Measurements from ENCODE around the gene SLC25A45.
A peak's percentile ranks its signal among the peaks of the same experiment; 100 is the strongest.
"Not testable (repeated sequence)": the region's sequence is repeated elsewhere in the genome, so short reads cannot be mapped to it uniquely, and the experiment has no call there.

Gene SLC25A45

GRCh38 chr11:65420979-65421793 is 38.7 kb upstream of the SLC25A45 start:
- peak; percentile 81 for DNase-seq

DNA sequence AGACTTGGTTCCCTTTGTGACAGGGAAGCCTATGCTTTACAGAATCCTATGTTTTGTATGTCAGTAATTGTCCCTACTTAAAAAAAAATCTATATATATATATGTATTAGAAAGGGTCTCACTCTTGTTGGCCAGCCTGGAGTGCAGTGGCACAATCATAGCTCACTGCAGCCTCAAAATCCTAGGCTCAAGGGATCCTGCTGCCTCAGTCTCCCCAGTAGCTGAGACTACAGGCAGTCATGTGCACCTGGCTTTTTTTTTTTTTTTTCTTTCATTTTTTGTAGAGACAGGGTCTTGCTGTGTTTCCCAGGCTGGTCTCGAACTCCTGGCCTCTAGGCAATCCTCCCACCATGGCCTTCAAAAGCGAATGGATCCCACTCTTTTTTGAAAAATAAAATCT is 38.1 kb upstream of the SLC25A45 start:
- no peak for DNase-seq

DNA sequence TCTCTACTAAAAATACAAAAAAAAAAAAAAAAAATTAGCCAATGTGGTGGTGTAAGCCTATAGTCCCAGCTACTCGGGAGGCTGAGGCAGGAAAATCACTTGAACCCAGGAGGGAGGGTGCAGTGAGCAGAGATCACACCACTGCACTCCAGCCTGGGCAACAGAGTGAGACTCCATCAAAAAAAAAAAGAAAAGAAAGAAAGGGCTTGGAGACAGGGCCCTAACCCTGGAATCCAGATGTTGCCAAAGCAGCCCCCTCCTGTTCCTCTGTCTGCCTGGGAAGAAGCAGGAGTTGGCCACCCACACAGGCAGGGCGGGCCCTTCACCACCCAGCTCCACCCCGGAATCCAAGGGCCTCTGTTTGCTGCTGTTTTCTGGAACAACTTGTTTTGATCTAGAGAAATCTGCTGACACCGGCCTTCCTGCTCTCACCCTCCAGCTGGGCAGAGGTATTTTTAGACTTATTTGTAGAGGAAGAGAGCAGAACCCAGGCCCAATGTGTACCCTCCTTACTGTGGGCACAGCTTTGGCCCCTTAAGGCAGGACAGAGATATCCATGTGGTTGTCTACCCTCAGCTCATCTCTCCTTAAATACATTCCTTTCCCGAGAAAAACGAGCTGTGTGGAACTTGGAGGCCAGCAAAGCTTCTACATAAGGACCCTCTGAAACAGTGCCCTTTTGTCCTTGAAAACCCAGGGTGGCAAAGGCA is 37.5 kb upstream of the SLC25A45 start:
- DNase-seq, result peak; percentile 69

GRCh38 chr11:65419460-65419771 is 37.0 kb upstream of the SLC25A45 start:
- DNase-seq, result no peak

DNA sequence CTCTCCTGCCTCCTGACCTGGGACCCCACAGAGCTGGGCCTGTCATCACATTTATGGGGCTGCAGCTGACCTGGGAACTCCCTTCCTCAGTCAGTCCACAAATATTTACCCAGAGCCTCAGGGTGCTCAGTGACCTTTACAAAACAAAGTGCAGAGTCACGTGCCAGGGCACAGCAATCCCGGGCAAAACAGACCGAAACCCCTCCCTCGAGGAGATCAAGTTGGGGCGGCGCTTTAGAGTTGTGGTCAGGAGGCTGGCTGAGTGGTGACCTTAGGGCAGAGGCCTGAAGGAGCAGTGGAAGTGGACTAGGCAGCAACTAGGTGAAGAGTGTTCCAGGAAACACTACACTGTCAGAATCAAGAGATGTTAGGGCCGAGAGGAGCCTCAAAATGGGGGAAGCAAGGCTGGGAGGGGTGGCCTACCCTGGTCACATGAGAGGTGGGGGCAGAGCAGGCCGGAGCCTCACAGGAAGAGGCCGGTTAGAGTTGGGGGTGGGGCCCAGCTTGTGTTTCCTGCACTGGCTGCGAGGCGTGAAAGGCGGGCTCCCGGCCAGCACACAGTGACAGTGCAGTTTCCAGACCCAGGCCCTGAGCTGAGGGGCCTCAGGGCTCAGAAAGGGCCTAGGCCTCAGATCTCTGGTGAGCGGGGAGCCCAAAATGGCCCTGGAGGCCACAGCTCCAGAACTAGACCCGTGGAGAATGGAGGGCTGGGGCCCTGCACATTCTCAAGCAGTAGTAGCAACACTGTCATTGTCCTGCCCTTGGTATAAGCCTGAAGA is 36.4 kb upstream of the SLC25A45 start:
- DNase-seq, result peak; percentile 91

DNA sequence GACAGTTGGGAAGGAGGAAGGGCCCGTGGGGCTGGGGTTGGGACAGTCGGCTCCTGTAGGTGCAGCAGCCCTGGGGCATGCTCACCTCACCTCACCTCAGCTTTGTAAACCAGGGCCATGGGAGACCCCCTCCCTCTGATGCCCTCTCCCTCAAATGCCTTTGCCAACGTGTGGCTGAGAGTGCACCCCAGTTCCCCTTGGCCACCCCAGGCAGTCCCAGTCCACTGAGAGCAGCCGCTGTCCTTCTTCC is 35.9 kb upstream of the SLC25A45 start:
- DNase-seq, result no peak

- DNase-seq, result peak; percentile 70
These were observed 35.4 kb upstream of the SLC25A45 start for GRCh38 chr11:65417702-65418430.

GRCh38 chr11:65416841-65417701 is 34.6 kb upstream of the SLC25A45 start:
- peak; percentile 52 for DNase-seq

GRCh38 chr11:65416341-65416824 is 33.9 kb upstream of the SLC25A45 start:
- DNase-seq, result peak; percentile 96

DNA sequence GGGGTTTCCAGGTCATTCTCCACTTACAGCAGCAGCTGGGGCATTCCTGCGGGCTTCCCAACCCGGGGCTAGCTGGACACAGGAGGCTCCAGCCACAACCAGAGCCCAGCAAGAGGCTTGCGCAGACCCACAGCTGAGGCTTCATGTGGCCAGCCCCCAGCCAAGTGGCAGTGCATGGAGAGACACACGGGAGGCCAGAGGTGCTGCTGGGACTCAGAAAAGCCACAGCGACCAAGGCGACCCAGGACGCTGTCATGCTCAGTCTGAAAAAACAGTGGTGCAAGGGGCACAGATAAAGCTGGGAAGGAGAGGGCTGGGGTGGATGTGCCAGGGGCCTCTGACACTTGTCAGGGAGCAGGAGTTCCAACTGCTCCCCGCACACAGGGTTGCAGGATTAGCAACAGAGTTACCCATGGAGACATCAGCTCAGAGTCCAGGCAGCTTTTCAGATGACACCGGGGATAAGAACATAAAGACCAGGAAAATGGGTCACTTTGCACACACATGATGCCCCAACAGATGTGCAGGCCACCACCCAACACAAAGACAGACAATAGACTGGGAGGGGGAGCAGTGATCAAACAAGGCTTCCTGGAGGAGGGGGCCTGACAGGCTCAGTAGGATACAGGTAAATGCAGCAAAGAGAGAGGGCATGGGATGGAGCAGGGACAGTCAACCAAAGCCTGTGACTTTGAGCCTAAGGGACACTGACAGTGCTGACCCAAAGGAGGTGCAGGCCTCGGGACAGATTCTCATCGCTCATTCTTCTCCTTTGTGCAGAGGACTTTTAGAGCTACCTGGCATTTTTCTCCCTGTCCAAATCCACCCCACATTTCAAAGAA is 33.3 kb upstream of the SLC25A45 start:
- DNase-seq, result no peak

- DNase-seq, result no peak
These were observed 32.5 kb upstream of the SLC25A45 start for GRCh38 chr11:65414776-65415498.

- DNase-seq, result not testable (repeated sequence)
These were observed 30.7 kb upstream of the SLC25A45 start for GRCh38 chr11:65413077-65413664.

GRCh38 chr11:65412271-65413076 is 30.0 kb upstream of the SLC25A45 start:
- DNase-seq, result no peak

DNA sequence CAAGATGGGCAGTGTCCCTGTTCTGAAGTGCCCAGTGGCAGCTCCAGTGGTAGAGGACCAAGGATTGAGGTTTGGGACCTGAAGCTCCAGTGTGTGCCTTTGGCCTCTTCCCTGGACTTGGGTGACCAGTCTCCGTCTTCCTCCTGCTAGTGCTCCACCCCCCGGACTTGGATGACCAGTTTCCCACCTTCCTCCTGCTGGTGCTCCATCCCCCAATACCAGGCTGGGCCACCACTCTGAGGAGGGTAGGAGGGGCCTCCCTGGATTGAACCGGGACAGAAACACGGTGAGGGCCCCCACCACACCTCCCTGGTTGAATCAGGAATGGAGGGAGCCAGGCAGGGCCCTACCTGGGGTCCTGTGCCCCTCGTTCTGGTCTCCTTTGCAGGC is 29.2 kb upstream of the SLC25A45 start:
- DNase-seq, result no peak

- DNase-seq, result no peak
These were observed 28.7 kb upstream of the SLC25A45 start for GRCh38 chr11:65410936-65411680.

GRCh38 chr11:65404638-65405339 is 22.3 kb upstream of the SLC25A45 start:
- no peak for DNase-seq

DNA sequence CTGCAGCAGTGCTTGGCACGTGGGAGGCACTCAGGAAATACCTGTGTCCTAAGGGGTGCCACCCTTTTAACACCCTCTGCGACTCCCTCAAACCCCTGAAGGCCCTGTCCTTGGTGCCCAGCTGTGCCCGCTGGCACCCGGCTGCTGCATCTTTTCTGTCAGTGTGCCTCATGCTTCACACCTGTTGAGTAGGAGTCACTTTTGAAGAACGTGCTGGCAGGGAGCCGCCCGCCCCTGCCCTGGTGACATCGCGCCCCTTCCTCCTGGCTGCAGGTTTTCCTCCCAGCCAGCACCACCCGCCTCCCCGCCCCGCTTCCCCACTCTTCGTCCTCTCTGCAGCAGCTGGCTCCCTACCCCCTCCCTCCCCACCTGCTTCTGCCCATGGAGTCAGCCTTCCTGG is 21.8 kb upstream of the SLC25A45 start:
- no peak for DNase-seq

GRCh38 chr11:65403607-65404121 is 21.2 kb upstream of the SLC25A45 start:
- DNase-seq, result no peak

Measured in activated CD4-positive, CD25-positive, alpha-beta regulatory T cell treated with anti-CD3 and anti-CD28 coated beads, Interleukin-2, amount 50 U/mL, for 72 hours (primary cell).